ENCODE results near the gene CISTR.

DNA sequence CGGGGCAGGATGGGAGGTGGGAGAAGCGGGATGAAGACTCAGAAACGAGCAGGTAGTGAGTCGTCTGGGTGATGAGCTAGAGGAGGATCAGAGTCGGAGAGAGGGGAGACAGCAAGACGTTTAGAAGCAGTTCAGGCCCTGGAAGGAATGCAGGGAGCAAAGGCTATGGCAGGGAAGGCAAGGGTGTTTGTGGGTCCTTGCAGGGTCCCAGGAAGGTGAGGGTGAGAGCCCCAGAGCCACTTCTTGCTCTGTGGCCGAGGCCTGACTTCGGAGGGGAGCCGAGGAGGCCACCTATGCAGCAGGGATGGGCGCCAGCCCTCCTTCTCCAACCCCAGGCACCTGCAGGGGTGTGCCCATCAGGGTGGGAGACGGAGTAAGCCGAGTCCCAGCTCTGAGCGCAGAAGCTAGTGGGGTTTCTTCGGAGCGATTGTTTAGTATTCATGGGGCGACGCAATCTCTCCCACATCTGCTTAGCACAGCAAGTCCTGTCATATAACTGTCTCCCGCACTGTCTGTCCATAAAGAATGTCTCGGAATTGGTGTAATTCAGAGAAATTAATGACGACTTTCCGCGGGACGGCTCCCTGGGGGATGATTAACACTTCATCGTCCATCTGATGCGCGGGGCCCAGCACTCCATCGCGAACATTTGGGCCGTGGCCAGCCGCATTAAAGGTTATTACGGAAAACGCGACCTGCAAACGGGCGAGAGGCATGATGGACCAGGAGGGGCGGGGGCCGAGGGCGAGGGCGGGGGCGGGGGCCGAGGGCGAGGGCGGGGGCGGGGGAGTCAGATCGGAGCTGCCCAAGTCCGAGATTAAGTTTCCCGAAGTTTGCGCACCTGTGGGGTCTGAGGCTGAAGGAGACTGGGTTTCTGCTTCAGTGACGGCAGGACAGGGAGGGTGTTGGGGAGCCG is 12.3 kb downstream of the CISTR start:
- no peak for TF ChIP-seq POLR2A (IDR thresholded peaks at IDR 0.05)
- no peak for TF ChIP-seq POLR2AphosphoS5 (IDR thresholded peaks at IDR 0.05)
- TF ChIP-seq, protein P1, sequence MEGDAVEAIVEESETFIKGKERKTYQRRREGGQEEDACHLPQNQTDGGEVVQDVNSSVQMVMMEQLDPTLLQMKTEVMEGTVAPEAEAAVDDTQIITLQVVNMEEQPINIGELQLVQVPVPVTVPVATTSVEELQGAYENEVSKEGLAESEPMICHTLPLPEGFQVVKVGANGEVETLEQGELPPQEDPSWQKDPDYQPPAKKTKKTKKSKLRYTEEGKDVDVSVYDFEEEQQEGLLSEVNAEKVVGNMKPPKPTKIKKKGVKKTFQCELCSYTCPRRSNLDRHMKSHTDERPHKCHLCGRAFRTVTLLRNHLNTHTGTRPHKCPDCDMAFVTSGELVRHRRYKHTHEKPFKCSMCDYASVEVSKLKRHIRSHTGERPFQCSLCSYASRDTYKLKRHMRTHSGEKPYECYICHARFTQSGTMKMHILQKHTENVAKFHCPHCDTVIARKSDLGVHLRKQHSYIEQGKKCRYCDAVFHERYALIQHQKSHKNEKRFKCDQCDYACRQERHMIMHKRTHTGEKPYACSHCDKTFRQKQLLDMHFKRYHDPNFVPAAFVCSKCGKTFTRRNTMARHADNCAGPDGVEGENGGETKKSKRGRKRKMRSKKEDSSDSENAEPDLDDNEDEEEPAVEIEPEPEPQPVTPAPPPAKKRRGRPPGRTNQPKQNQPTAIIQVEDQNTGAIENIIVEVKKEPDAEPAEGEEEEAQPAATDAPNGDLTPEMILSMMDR (IDR thresholded peaks at IDR 0.05), result no peak

All from gastroesophageal sphincter (tissue), 3 donors.